IMR-90 (cell line): Measurements from ENCODE around the gene SMCO4. TPM values are rescaled to one million over a fixed set of nuclear protein-coding genes. Genes with fewer than 3 reads are reported as not detected.

Experiments
- ATAC-seq: fragments of 200-7000 bp; cut with Tn5 transposase; 2 replicates; pipeline ENCODE4 v1.9.1; 2020; ENCODE audit warnings: low read depth, mild to moderate bottlenecking, moderate library complexity
- BruUV-seq: library from RNA; stranded (reverse); fragments of 400-500 nt; replicated peaks from 2 replicates; lab custom pipeline; 2021; lab: Mats Ljungman, UMichigan
- CTCF ChIA-PET: fragments of 300-600 bp; formaldehyde crosslinking; extraction: SDS; loops from one replicate; lab custom pipeline; 2021; ENCODE audit warnings: antibody characterized with exemption; lab: Yijun Ruan, JAX
- POLR2A ChIA-PET: fragments of 300-600 bp; sonication (Branson Sonifier 250); formaldehyde crosslinking; loops from one replicate; lab custom pipeline; 2022; ENCODE audit warnings: antibody characterized with exemption; ENCODE audit not compliant: unreplicated experiment; lab: Charles Lee
- DNase-seq: peaks from one replicate; pipeline ENCODE4 v3.0.0; 2013
- H2AFZ ChIP-seq: replicated peaks from 2 replicates; pipeline ENCODE3; 2013; ENCODE audit warnings: low read length, mild to moderate bottlenecking; ENCODE audit not compliant: poor library complexity
- H2AK5ac ChIP-seq: 2 replicates; pipeline ENCODE4 v1.6.1; 2013; ENCODE audit warnings: low read depth, low read length, inconsistent platforms
- H2AK9ac ChIP-seq: replicated peaks from 2 replicates; pipeline ENCODE3; 2013; ENCODE audit warnings: mild to moderate bottlenecking, low read depth, low read length, moderate library complexity; ENCODE audit not compliant: poor library complexity
- H2BK120ac ChIP-seq: 2 replicates; pipeline ENCODE4 v1.6.1; 2013; ENCODE audit warnings: low read depth, low read length, inconsistent platforms
- H2BK15ac ChIP-seq: 3 replicates; pipeline ENCODE4 v1.6.1; 2013; ENCODE audit warnings: low read depth, low read length, inconsistent platforms
- H2BK20ac ChIP-seq: 2 replicates; pipeline ENCODE4 v1.6.1; 2013; ENCODE audit warnings: low read depth, mild to moderate bottlenecking, inconsistent platforms, low read length, moderate library complexity
- H2BK5ac ChIP-seq: 2 replicates; pipeline ENCODE4 v1.6.1; 2013; ENCODE audit warnings: mild to moderate bottlenecking, low read depth, low read length, inconsistent platforms; ENCODE audit not compliant: poor library complexity, severe bottlenecking
- H3K14ac ChIP-seq: replicated peaks from 2 replicates; pipeline ENCODE4 v1.6.1; 2013; ENCODE audit warnings: low read depth, low read length, inconsistent platforms
- H3K18ac ChIP-seq: 2 replicates; pipeline ENCODE4 v1.6.1; 2013; ENCODE audit warnings: low read depth, low read length, control low read depth
- H3K23ac ChIP-seq: 2 replicates; pipeline ENCODE4 v1.6.1; 2013; ENCODE audit warnings: low read depth, low read length, inconsistent platforms
- H3K27ac ChIP-seq: 2 replicates; pipeline ENCODE4 v1.5.1; 2013; ENCODE audit warnings: mild to moderate bottlenecking, control low read depth, low read length; ENCODE audit not compliant: insufficient read depth
- H3K27me3 ChIP-seq: 2 replicates; pipeline ENCODE4 v1.6.1; 2013; ENCODE audit warnings: low read length; ENCODE audit not compliant: control insufficient read depth, insufficient read depth
- H3K36me3 ChIP-seq: 2 replicates; pipeline ENCODE4 v1.6.1; 2013; ENCODE audit warnings: low read length, mixed read lengths; ENCODE audit not compliant: control insufficient read depth, insufficient read depth
- H3K4ac ChIP-seq: 2 replicates; pipeline ENCODE4 v1.6.1; 2013; ENCODE audit warnings: low read depth, low read length, inconsistent platforms
- H3K4me1 ChIP-seq: 2 replicates; pipeline ENCODE4 v1.6.1; 2013; ENCODE audit warnings: low read length, mixed read lengths; ENCODE audit not compliant: control insufficient read depth, insufficient read depth
- H3K4me2 ChIP-seq: 2 replicates; pipeline ENCODE4 v1.6.1; 2013; ENCODE audit warnings: low read depth, mild to moderate bottlenecking, control low read depth, low read length, moderate library complexity
- H3K4me3 ChIP-seq: 2 replicates; pipeline ENCODE4 v1.5.1; 2013; ENCODE audit warnings: low read depth, mild to moderate bottlenecking, control low read depth, low read length, moderate library complexity; ENCODE audit not compliant: insufficient read depth
- H3K56ac ChIP-seq: 2 replicates; pipeline ENCODE4 v1.6.1; 2013; ENCODE audit warnings: low read length, inconsistent platforms; ENCODE audit not compliant: insufficient read depth; ENCODE audit errors: extremely low read depth
- H3K79me1 ChIP-seq, 2 experiments: 2 replicates each; pipeline ENCODE4 v1.6.1; 2013; ENCODE audit warnings: low read length in 2 of 2, inconsistent platforms in 1 of 2, low read depth in 1 of 2
- H3K9ac ChIP-seq: 2 replicates; pipeline ENCODE4 v1.6.1; 2013; ENCODE audit warnings: low read depth, low read length, control low read depth
- H3K9me1 ChIP-seq: 2 replicates; pipeline ENCODE4 v1.6.1; 2013; ENCODE audit warnings: low read length, inconsistent platforms; ENCODE audit not compliant: insufficient read depth
- H3K9me3 ChIP-seq: 2 replicates; pipeline ENCODE4 v1.6.1; 2013; ENCODE audit warnings: low read length; ENCODE audit not compliant: control insufficient read depth, insufficient read depth
- H4K20me1 ChIP-seq: 2 replicates; pipeline ENCODE4 v1.6.1; 2013; ENCODE audit warnings: low read length, inconsistent platforms; ENCODE audit not compliant: insufficient read depth
- H4K5ac ChIP-seq: 2 replicates; pipeline ENCODE4 v1.6.1; 2013; ENCODE audit warnings: mild to moderate bottlenecking, low read depth, low read length, control low read depth
- H4K8ac ChIP-seq, 2 experiments: 2 replicates each; pipeline ENCODE4 v1.6.1; 2013; ENCODE audit warnings: low read depth in 2 of 2, low read length in 2 of 2, control low read depth in 1 of 2, inconsistent platforms in 1 of 2
- H4K91ac ChIP-seq: 2 replicates; pipeline ENCODE4 v1.6.1; 2013; ENCODE audit warnings: low read depth, low read length, inconsistent platforms; ENCODE audit not compliant: insufficient read depth
- BHLHE40 ChIP-seq: fragments of 150-350 bp; IDR thresholded peaks from 2 replicates; pipeline ENCODE4 v1.6.1; 2016; ENCODE audit warnings: mild to moderate bottlenecking, low read depth, low read length
- CEBPB ChIP-seq: IDR thresholded peaks from 2 replicates; pipeline ENCODE4 v1.6.1; 2012; ENCODE audit warnings: low read depth, low read length, improper control_type of control experiment
- CTCF ChIP-seq: conservative IDR thresholded peaks from 2 replicates; pipeline ENCODE4 v1.5.1; 2012; ENCODE audit warnings: mild to moderate bottlenecking, low read depth, low read length, improper control_type of control experiment
- FOS ChIP-seq: fragments of 150-350 bp; IDR thresholded peaks from 2 replicates; pipeline ENCODE4 v1.6.1; 2016; ENCODE audit warnings: low read depth, low read length
- MAFK ChIP-seq: IDR thresholded peaks from 2 replicates; pipeline ENCODE4 v1.6.1; 2012; ENCODE audit warnings: low read depth, low read length, improper control_type of control experiment
- POLR2A ChIP-seq: IDR thresholded peaks from 2 replicates; pipeline ENCODE4 v1.6.1; 2012; ENCODE audit warnings: mild to moderate bottlenecking, low read depth, low read length
- RAD21 ChIP-seq: IDR thresholded peaks from 2 replicates; pipeline ENCODE4 v1.6.1; 2012; ENCODE audit warnings: low read length, improper control_type of control experiment
- RCOR1 ChIP-seq: IDR thresholded peaks from 2 replicates; pipeline ENCODE4 v1.6.1; 2012; ENCODE audit warnings: mild to moderate bottlenecking, low read length, improper control_type of control experiment; ENCODE audit not compliant: insufficient replicate concordance
- RFX5 ChIP-seq: IDR thresholded peaks from 2 replicates; pipeline ENCODE4 v1.8.0; 2012; ENCODE audit warnings: low read depth, mild to moderate bottlenecking, low read length, moderate library complexity
- WGBS, 2 experiments: methylation state at CpG; one replicate each; pipeline versions ENCODE4 v1.1.5 to v1.1.7; 2013; ENCODE audit warnings: missing lambda C conversion rate in 2 of 2; ENCODE audit not compliant: insufficient read length in 1 of 2; ENCODE audit errors: extremely low coverage in 2 of 2; 5-methylcytosine and 5-hydroxymethylcytosine counted together
- dilution Hi-C: fragments of 300-500 bp; cut with HindIII; formaldehyde crosslinking; loops from one replicate; pipeline ENCODE4 v1.14.3; 2018; ENCODE audit warnings: low sequenced_read_pairs; ENCODE audit not compliant: unreplicated experiment
- in situ Hi-C: fragments of 300-500 bp; cut with MboI; formaldehyde crosslinking; loops from 3 replicates; pipeline ENCODE4 v1.14.3; 2019; ENCODE audit warnings: low sequenced_read_pairs, inconsistent platforms, mixed read lengths
- intact Hi-C: fragments of 100-400 bp; cut with micrococcal nuclease; formaldehyde crosslinking; loops from 2 replicates; pipeline ENCODE4 v1.10.0; 2022
- polyA plus RNA-seq, 3 experiments: library from polyadenylated mRNA; depleted of rRNA; stranded (reverse); fragments of >200 nt; gene quantifications; 2 replicates each; pipeline ENCODE4 v1.2.3, GENCODE V29; 2012; ENCODE audit warnings: low replicate concordance in 1 of 3
- total RNA-seq: library from RNA; depleted of rRNA; stranded (reverse); fragments of >200 nt; gene quantifications from 2 replicates; pipeline ENCODE4 v1.2.3, GENCODE V29; 2012

The SMCO4 gene
- total and polyA plus RNA-seq, 2 of the 4 experiments (the other 2 are of a cell fraction), result 2.2 to 17.7 TPM

- no peak overlapping the region for H3K9ac ChIP-seq
- 0 out of 2 replicates have a peak, but pooled peaks cover 1% of the 10 kb centered on the region for H3K36me3 ChIP-seq
- H3K27me3 ChIP-seq, result no peaks in the 10 kb centered on the region
- ChIA-PET CTCF (no interaction called here), POLR2A (no interaction called here)
- no peak overlapping the region for H2BK120ac ChIP-seq
- dilution Hi-C loops (no loop called here), in situ Hi-C loops (no loop called here), intact Hi-C loops (no loop called here)
- no TSS peak for BruUV-seq
- no peaks in the 10 kb centered on the region for H3K79me1 ChIP-seq
- peaks cover 6% of the 10 kb centered on the region; the same call in 1 of the 2 replicates for H3K9me1 ChIP-seq
- H3K4me3 ChIP-seq, result no peak overlapping the region
- no peak overlapping the region for H2BK5ac ChIP-seq
- peak overlapping the region; percentile 16 for H2AFZ ChIP-seq
- no peak overlapping the region for H3K27ac ChIP-seq
- DNase-seq, result peak; percentile 51
- H4K5ac ChIP-seq, result no peak overlapping the region
- H3K4ac ChIP-seq, result peak overlapping the region; percentile 39; the same call in 1 of the 2 replicates
- H2AK5ac ChIP-seq, result no peak overlapping the region
- no peak overlapping the region for H2BK15ac ChIP-seq
- H3K56ac ChIP-seq, result no peak overlapping the region
- H3K14ac ChIP-seq, result no peak overlapping the region
- no peak overlapping the region for H4K8ac ChIP-seq
- no peak overlapping the region for H4K91ac ChIP-seq
- H3K4me2 ChIP-seq, result no peak overlapping the region
- TF ChIP-seq RCOR1 (no peak), POLR2A (no peak), BHLHE40 (no peak), FOS (no peak), RAD21 (no peak), MAFK (no peak), CEBPB (no peak), CTCF (no peak), RFX5 (no peak)
- no peaks in the 10 kb centered on the region for H4K20me1 ChIP-seq
- no peak overlapping the region for H3K18ac ChIP-seq
- H3K23ac ChIP-seq, result no peak overlapping the region
- H3K9me3 ChIP-seq, result no peaks in the 10 kb centered on the region
- peak; percentile 67 for ATAC-seq
- 60% methylated on average over 1 of the region's 9 CpGs; no CpG with 5 or more reads in 1 of the 2 experiments for WGBS, 2 experiments
- peaks cover 4% of the 10 kb centered on the region; the same call in 1 of the 2 replicates for H3K4me1 ChIP-seq
- H2BK20ac ChIP-seq, result no peak overlapping the region
- no peak overlapping the region for H2AK9ac ChIP-seq
Observed at GRCh38 chr11:93498641-93499040, 44.5 kb downstream of the SMCO4 start.
